ENCODE data around the gene PINLYP. TPM values are rescaled to one million over a fixed set of nuclear protein-coding genes. Genes with fewer than 3 reads are reported as not detected.

The PINLYP gene
- total and polyA plus RNA-seq, 2 of the 13 experiments (the other 11 are each of a cell fraction or from before 2014, with no cell fraction given), result 0.21 to 0.24 TPM

DNA sequence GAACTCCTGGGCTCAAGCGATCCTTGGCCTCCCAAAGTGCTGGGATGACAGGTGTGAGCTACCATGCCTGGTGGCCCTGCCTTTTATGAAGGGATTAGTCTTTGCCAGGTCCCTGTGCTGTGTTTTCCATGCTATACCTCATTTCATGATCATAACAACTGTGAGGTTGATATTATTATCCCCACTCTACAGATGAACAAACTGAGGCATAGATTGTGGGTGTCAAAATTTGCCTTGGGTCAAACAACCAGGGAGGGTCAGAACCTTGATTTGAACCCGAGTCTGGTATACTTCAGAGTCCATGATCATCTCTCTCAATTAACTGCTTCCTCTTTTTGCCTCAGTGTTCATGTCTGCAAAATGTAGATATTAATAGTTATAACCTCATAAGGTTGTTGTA is 6.9 kb downstream of the PINLYP start:
- ATAC-seq, result no peak
- in situ Hi-C loops (cut with HindIII; ENCODE audit: extremely low pct_ligation_motif_present, low pct_unique_long_range_greater_than_20kb), result no loop called here

DNA sequence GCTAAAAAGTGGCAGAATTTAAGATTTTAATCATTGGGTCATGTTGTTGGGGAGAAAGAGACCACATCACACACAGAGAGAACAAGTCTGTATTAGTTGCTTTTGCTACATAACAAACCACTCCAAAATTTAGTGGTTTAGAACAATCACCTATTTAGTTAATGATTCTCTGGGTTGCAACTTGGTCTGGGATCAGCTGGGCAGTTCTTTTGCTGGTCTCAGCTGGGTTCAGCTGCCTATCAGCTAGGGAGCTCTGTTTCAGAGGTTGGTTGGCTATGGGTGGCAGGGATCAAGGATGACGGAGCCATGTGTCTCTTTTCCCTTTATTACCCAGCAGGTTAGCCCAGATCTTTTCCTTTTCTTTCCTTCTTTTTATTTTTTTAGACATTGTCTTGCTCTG is 8.9 kb downstream of the PINLYP start:
- H3K27me3 ChIP-seq (ENCODE audit: control insufficient read depth in 1 of 2, insufficient read depth in 2 of 2, low read length in 2 of 2), result no peaks in the 10 kb centered on the region
- POLR2A ChIA-PET, result interaction anchor here (1.3 to 2.4 kb wide), 2 partner anchors 10 to 12 kb away, joined by 7 to 15 read pairs; partner anchors contain the start of genes IRGQ and ZNF576
- intact Hi-C loops (cut with micrococcal nuclease; ENCODE audit: unreplicated experiment) (no loop called here), in situ Hi-C loops (cut with HindIII; ENCODE audit: extremely low pct_ligation_motif_present, low pct_unique_long_range_greater_than_20kb) (no loop called here)
- no peaks in the 10 kb centered on the region for H4K20me1 ChIP-seq (ENCODE audit: insufficient read depth, low read length)
- H3K79me2 ChIP-seq (ENCODE audit: insufficient read depth, low read length), result no peaks in the 10 kb centered on the region
- 0 out of 5 replicates have a peak, but pooled peaks cover 0 to 3% of the 10 kb centered on the region in 2 experiments for H3K36me3 ChIP-seq (replicated peaks in 1 of 2; ENCODE audit: control insufficient read depth in 1 of 2, insufficient read depth in 2 of 2, low read length in 2 of 2)
- no peaks in the 10 kb centered on the region for H3K9me3 ChIP-seq (ENCODE audit: low read length)
- H3K4me3 ChIP-seq (replicated peaks in 1 of 3; ENCODE audit: insufficient read depth in 1 of 3, low read depth in 2 of 3, low read length in 3 of 3), result no peak overlapping the region
- DNase-seq (ENCODE audit: low spot score) (no peak), FAIRE-seq (peak; percentile 37), ATAC-seq (peak; percentile 75)
- H3K27ac ChIP-seq (ENCODE audit: extremely low read length, insufficient read depth, low read length), result peak overlapping the region; percentile 57
- peak overlapping the region; percentile 8; the same call in 1 of the 2 replicates for H3K4me2 ChIP-seq (ENCODE audit: low read depth, low read length)
- no TSS peak for BruUV-seq (replicated peaks)
- no peak overlapping the region for H3K9ac ChIP-seq (ENCODE audit: insufficient read depth, low read depth, low read length)
- 76% methylated on average over 1 of the region's 1 CpG for WGBS (ENCODE audit: low lambda C conversion rate)
- H3K4me1 ChIP-seq (ENCODE audit: insufficient read depth, low read length), result peaks cover 15% of the 10 kb centered on the region
- CTCF ChIA-PET (ENCODE audit: low intra/inter-chr PET ratio, low total read pairs), result no interaction called here
- H2AFZ ChIP-seq (ENCODE audit: low read length), result no peak overlapping the region
- TF ChIP-seq HNRNPH1 (optimal IDR thresholded peaks at IDR 0.05; ENCODE audit: low read depth, low read length) (no peak), ZKSCAN8 (CRISPR knock-in tag; IDR thresholded peaks at IDR 0.05; ENCODE audit: borderline replicate concordance) (no peak), ISL2 (CRISPR knock-in tag; IDR thresholded peaks at IDR 0.05) (no peak), ZNF331 (CRISPR knock-in tag; IDR thresholded peaks at IDR 0.05) (peak; percentile 65; the same call in 1 of the 2 replicates), HES4 (CRISPR knock-in tag; IDR thresholded peaks at IDR 0.05; ENCODE audit: borderline replicate concordance) (no peak), ZNF350 (CRISPR knock-in tag; IDR thresholded peaks at IDR 0.05; ENCODE audit: borderline replicate concordance, low read depth) (no peak), ZNF503 (CRISPR knock-in tag; IDR thresholded peaks at IDR 0.05) (no peak), ZNF12 (CRISPR knock-in tag; IDR thresholded peaks at IDR 0.05) (0 out of 2 replicates have a peak, but pooled peaks have one; percentile 19), CHD4 (IDR thresholded peaks at IDR 0.05; ENCODE audit: borderline replicate concordance, low read length) (no peak), ZNF256 (CRISPR knock-in tag; conservative IDR thresholded peaks at IDR 0.05) (no peak)

More for the DNA sequence above, 6.9 kb downstream of the PINLYP start:
- no peaks in the 10 kb centered on the region for H3K79me2 ChIP-seq (ENCODE audit: insufficient read depth, low read length)
- no peaks in the 10 kb centered on the region for H3K36me3 ChIP-seq (replicated peaks in 1 of 2; ENCODE audit: control insufficient read depth in 1 of 2, insufficient read depth in 2 of 2, low read length in 2 of 2)
- H4K20me1 ChIP-seq (ENCODE audit: insufficient read depth, low read length), result no peaks in the 10 kb centered on the region
- H3K4me3 ChIP-seq (replicated peaks in 1 of 3; ENCODE audit: insufficient read depth in 1 of 3, low read depth in 2 of 3, low read length in 3 of 3), result no peak overlapping the region
- no peak overlapping the region for H2AFZ ChIP-seq (ENCODE audit: low read length)
- WGBS (ENCODE audit: low lambda C conversion rate), result 85% methylated on average over 2 of the region's 2 CpGs
- H3K4me2 ChIP-seq (ENCODE audit: low read depth, low read length), result no peak overlapping the region
- peaks cover 15% of the 10 kb centered on the region for H3K4me1 ChIP-seq (ENCODE audit: insufficient read depth, low read length)
- ChIA-PET CTCF (ENCODE audit: low intra/inter-chr PET ratio, low total read pairs) (no interaction called here), POLR2A (no interaction called here)
- no peak for FAIRE-seq
- BruUV-seq (replicated peaks), result no TSS peak
- no peak for TF ChIP-seq BCL6 (CRISPR knock-in tag; IDR thresholded peaks at IDR 0.05)
- peak; percentile 76 for TF ChIP-seq ZNF629 (CRISPR knock-in tag; conservative IDR thresholded peaks at IDR 0.05)
- TF ChIP-seq, protein P1, sequence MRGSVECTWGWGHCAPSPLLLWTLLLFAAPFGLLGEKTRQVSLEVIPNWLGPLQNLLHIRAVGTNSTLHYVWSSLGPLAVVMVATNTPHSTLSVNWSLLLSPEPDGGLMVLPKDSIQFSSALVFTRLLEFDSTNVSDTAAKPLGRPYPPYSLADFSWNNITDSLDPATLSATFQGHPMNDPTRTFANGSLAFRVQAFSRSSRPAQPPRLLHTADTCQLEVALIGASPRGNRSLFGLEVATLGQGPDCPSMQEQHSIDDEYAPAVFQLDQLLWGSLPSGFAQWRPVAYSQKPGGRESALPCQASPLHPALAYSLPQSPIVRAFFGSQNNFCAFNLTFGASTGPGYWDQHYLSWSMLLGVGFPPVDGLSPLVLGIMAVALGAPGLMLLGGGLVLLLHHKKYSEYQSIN (CRISPR knock-in tag; IDR thresholded peaks at IDR 0.05; ENCODE audit: borderline replicate concordance), result no peak
- no peak for TF ChIP-seq ARHGAP35 (CRISPR knock-in tag; IDR thresholded peaks at IDR 0.05; ENCODE audit: borderline replicate concordance)
- no peak for TF ChIP-seq TEAD3 (CRISPR knock-in tag; optimal IDR thresholded peaks at IDR 0.05; ENCODE audit: borderline replicate concordance)
- no peaks in the 10 kb centered on the region for H3K9me3 ChIP-seq (ENCODE audit: low read length)
- no peak overlapping the region for H3K9ac ChIP-seq (ENCODE audit: insufficient read depth, low read depth, low read length)
- no peaks in the 10 kb centered on the region for H3K27me3 ChIP-seq (ENCODE audit: control insufficient read depth in 1 of 2, insufficient read depth in 2 of 2, low read length in 2 of 2)
- intact Hi-C loops (cut with micrococcal nuclease; ENCODE audit: unreplicated experiment), result no loop called here
- H3K27ac ChIP-seq (ENCODE audit: extremely low read length, insufficient read depth, low read length), result no peak overlapping the region
- no peak for DNase-seq (ENCODE audit: low spot score)

Measured in HepG2 (cell line).